LNCAP (cell line): Measurements from ENCODE around the gene CASP14.

Source experiments
- TF ChIP-seq, protein P1 (sequence below): fragments of 450-650 bp; IDR thresholded peaks from 2 replicates; pipeline ENCODE4 v1.5.1; 2017; ENCODE audit warnings: mild to moderate bottlenecking

The CASP14 gene, protein sequence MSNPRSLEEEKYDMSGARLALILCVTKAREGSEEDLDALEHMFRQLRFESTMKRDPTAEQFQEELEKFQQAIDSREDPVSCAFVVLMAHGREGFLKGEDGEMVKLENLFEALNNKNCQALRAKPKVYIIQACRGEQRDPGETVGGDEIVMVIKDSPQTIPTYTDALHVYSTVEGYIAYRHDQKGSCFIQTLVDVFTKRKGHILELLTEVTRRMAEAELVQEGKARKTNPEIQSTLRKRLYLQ

DNA sequence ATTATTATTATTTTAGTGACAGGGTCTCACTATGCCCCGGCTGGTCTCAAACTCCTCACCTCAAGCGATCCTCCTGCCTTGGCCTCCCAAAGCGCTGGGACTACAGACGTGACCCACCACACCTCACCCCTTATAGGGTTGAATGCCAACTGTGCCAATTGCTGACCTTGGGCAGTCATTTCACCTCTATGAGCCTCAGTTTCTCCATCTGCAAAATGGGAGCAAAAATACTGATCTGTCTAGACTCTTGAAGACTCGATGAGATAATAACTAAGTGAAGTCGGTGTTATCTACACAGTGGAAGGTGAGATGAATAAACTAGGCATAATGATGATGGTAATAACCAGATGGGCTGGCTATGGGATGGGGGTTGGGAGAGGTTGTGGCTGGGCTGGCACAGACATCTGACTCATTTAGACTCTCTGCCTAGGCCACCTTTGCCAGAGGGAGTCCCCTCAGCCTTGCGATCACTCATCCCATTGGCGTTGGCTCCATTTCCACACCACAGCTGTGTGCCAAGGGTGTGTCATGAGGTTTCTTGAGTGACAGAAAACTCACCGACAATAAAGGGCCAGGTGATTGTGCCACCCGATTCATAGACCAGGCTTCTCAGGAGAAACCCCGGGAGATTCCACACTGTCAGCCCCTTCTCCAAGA, at the start of gene CASP14:
TSS of gene CASP14 (plus strand) at position 596 of the 657 bp plus-strand sequence. CDS start 2,772 bp downstream, outside the sequence.
- TF ChIP-seq, protein P1, sequence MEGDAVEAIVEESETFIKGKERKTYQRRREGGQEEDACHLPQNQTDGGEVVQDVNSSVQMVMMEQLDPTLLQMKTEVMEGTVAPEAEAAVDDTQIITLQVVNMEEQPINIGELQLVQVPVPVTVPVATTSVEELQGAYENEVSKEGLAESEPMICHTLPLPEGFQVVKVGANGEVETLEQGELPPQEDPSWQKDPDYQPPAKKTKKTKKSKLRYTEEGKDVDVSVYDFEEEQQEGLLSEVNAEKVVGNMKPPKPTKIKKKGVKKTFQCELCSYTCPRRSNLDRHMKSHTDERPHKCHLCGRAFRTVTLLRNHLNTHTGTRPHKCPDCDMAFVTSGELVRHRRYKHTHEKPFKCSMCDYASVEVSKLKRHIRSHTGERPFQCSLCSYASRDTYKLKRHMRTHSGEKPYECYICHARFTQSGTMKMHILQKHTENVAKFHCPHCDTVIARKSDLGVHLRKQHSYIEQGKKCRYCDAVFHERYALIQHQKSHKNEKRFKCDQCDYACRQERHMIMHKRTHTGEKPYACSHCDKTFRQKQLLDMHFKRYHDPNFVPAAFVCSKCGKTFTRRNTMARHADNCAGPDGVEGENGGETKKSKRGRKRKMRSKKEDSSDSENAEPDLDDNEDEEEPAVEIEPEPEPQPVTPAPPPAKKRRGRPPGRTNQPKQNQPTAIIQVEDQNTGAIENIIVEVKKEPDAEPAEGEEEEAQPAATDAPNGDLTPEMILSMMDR, result no peak

DNA sequence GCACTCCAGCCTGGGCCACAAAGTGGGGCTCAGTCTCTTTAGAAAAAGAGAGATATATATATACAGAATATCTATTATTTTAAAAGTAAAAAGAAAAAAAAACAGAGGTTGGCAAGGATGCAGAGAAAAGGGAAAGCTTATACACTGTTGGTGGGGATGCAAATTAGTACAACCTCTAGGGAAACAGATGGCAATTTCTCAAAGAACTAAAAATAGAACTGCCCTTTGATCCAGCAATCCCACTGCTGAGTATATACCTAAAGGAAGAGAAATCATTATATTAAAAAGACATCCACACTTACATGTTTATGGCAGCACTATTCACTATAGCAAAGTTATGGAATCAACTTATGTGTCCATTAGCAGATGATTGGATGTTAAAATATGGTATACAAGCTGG, 41.0 kb upstream of the CASP14 start:
- TF ChIP-seq, protein P1, result no peak

- TF ChIP-seq, protein P1, result no peak
Observed at GRCh38 chr19:15010501-15011300, 38.6 kb upstream of the CASP14 start.

- TF ChIP-seq, protein P1, result no peak
Observed at GRCh38 chr19:15014579-15014978, 34.7 kb upstream of the CASP14 start.

GRCh38 chr19:15015946-15016542, 33.2 kb upstream of the CASP14 start:
- TF ChIP-seq, protein P1, result no peak

- TF ChIP-seq, protein P1, result no peak
Observed at GRCh38 chr19:15021286-15022007, 27.8 kb upstream of the CASP14 start.

- TF ChIP-seq, protein P1, result no peak
Observed at GRCh38 chr19:15022752-15023151, 26.5 kb upstream of the CASP14 start.
